NCI-H2107 treated with DMSO at 0.1 percent for 48 hours (cell line): ENCODE data around the gene GRK4.
"Not testable (repeated sequence)": the region's sequence is repeated elsewhere in the genome, so short reads cannot be mapped to it uniquely, and the experiment has no call there.

Experiments
- DNase-seq: peaks from one replicate; lab custom pipeline; 2025; ENCODE audit not compliant: unreplicated experiment; lab: John Stamatoyannopoulos, UW

Gene GRK4

GRCh38 chr4:2941138-2942036 lies 22.0 kb upstream of the GRK4 start:
- DNase-seq: no peak

GRCh38 chr4:2942037-2942531 lies 21.3 kb upstream of the GRK4 start:
- no peak for DNase-seq

GRCh38 chr4:2942532-2943363 lies 20.6 kb upstream of the GRK4 start:
- DNase-seq: no peak

GRCh38 chr4:2943364-2944090 lies 19.8 kb upstream of the GRK4 start:
- DNase-seq: no peak

GRCh38 chr4:2944091-2944482 lies 19.3 kb upstream of the GRK4 start:
- no peak for DNase-seq

GRCh38 chr4:2944586-2945526 lies 18.5 kb upstream of the GRK4 start:
- no peak for DNase-seq

- DNase-seq: not testable (repeated sequence)
Observed at GRCh38 chr4:2945619-2946604, 17.5 kb upstream of the GRK4 start.

GRCh38 chr4:2946812-2947600 lies 16.4 kb upstream of the GRK4 start:
- DNase-seq: no peak

- DNase-seq: no peak
Observed at GRCh38 chr4:2947926-2948325, 15.4 kb upstream of the GRK4 start.

GRCh38 chr4:2948895-2949781 lies 14.2 kb upstream of the GRK4 start:
- no peak for DNase-seq

- DNase-seq: no peak
Observed at GRCh38 chr4:2949782-2950125, 13.6 kb upstream of the GRK4 start.

GRCh38 chr4:2950221-2950989 lies 13.0 kb upstream of the GRK4 start:
- DNase-seq: no peak

GRCh38 chr4:2953496-2953895 lies 9.9 kb upstream of the GRK4 start:
- no peak for DNase-seq

- no peak for DNase-seq
Observed at GRCh38 chr4:2954358-2955185, 8.8 kb upstream of the GRK4 start.

GRCh38 chr4:2955186-2956044 lies 8.0 kb upstream of the GRK4 start:
- DNase-seq: not testable (repeated sequence)
